ENCODE results near the gene FAM13C. TPM values are rescaled to one million over a fixed set of nuclear protein-coding genes. Genes with fewer than 3 reads are reported as not detected.

The FAM13C gene
- polyA plus RNA-seq, 2 of the 4 experiments (the other 2 are of a cell fraction) = not detected

GRCh38 chr10:59340285-59340684 lies 22.1 kb downstream of the FAM13C start:
- 17% methylated on average over 1 of the region's 1 CpG for WGBS (ENCODE audit: missing lambda C conversion rate)
- Histone ChIP-seq H3K27ac (no peak overlapping the region), H3K4me2 (no peak overlapping the region), H3K9me3 (no peaks in the 10 kb centered on the region), H3K4me1 (0 out of 3 replicates have a peak, but pooled peaks cover 5% of the 10 kb centered on the region), H3K4me3 (no peak overlapping the region)
- FAIRE-seq (no peak), DNase-seq (ENCODE audit: low read depth in 1 of 2, low spot score in 1 of 2) (no peak), ATAC-seq (no peak)
- ChIA-PET POLR2A (no interaction called here), CTCF (no interaction called here)
- TF ChIP-seq HOXA7 (CRISPR knock-in tag; IDR thresholded peaks at IDR 0.05) (no peak), MAZ (IDR thresholded peaks at IDR 0.05; ENCODE audit: borderline replicate concordance, low read depth, low read length) (no peak), RAD21 (conservative IDR thresholded peaks at IDR 0.05 in 1 of 2, IDR thresholded peaks at IDR 0.05 in 1 of 2) (no peak), FOSL2 (IDR thresholded peaks at IDR 0.05) (no peak), FOSL2 (CRISPR knock-in tag; IDR thresholded peaks at IDR 0.05) (no peak), MYC (IDR thresholded peaks at IDR 0.05; ENCODE audit: borderline replicate concordance, low read length) (no peak), CEBPB (IDR thresholded peaks at IDR 0.05) (no peak), HES2 (IDR thresholded peaks at IDR 0.05) (no peak), REST (IDR thresholded peaks at IDR 0.05) (no peak), CHD2 (IDR thresholded peaks at IDR 0.05; ENCODE audit: low read length, partially characterized antibody) (no peak), CTCF (IDR thresholded peaks at IDR 0.05) (no peak), ATOH8 (CRISPR knock-in tag; IDR thresholded peaks at IDR 0.05; ENCODE audit: low read depth) (no peak), HEYL (CRISPR knock-in tag; IDR thresholded peaks at IDR 0.05) (no peak), EP300 (IDR thresholded peaks at IDR 0.05) (no peak), POLR2A (IDR thresholded peaks at IDR 0.05; ENCODE audit: low read length) (no peak), NPAS2 (CRISPR knock-in tag; IDR thresholded peaks at IDR 0.05; ENCODE audit: borderline replicate concordance) (no peak), SMC3 (IDR thresholded peaks at IDR 0.05) (no peak), BCL3 (IDR thresholded peaks at IDR 0.05) (no peak), MAFK (IDR thresholded peaks at IDR 0.05; ENCODE audit: partially characterized antibody) (no peak)

- Histone ChIP-seq H3K27ac (no peak overlapping the region), H3K4me2 (no peak overlapping the region), H3K4me3 (no peak overlapping the region), H3K4me1 (0 out of 3 replicates have a peak, but pooled peaks cover 5% of the 10 kb centered on the region), H3K9me3 (no peaks in the 10 kb centered on the region)
- ATAC-seq (no peak), FAIRE-seq (no peak), DNase-seq (ENCODE audit: low read depth in 1 of 2, low spot score in 1 of 2) (no peak)
- TF ChIP-seq HES2 (IDR thresholded peaks at IDR 0.05) (no peak), ZFP36 (IDR thresholded peaks at IDR 0.05; ENCODE audit: borderline replicate concordance, partially characterized antibody) (no peak), POLR2AphosphoS2 (conservative IDR thresholded peaks at IDR 0.05; ENCODE audit: low read length) (no peak), MAZ (IDR thresholded peaks at IDR 0.05; ENCODE audit: borderline replicate concordance, low read depth, low read length) (no peak), MYC (IDR thresholded peaks at IDR 0.05; ENCODE audit: borderline replicate concordance, low read length) (no peak), HMGXB4 (CRISPR knock-in tag; IDR thresholded peaks at IDR 0.05; ENCODE audit: borderline replicate concordance) (no peak), NPAS2 (CRISPR knock-in tag; IDR thresholded peaks at IDR 0.05; ENCODE audit: borderline replicate concordance) (no peak), RNF2 (IDR thresholded peaks at IDR 0.05; ENCODE audit: borderline replicate concordance, low read depth) (no peak), RFX5 (IDR thresholded peaks at IDR 0.05) (no peak)
- POLR2A ChIA-PET = no interaction called here
- WGBS (ENCODE audit: missing lambda C conversion rate) = 12% methylated on average over 1 of the region's 1 CpG
- CTCF ChIA-PET = interaction anchor here (1.0 kb wide), 1 partner anchor 9 kb away, joined by 3 read pairs; no protein-coding TSS in a partner anchor
Observed at GRCh38 chr10:59339351-59339750, 23.0 kb downstream of the FAM13C start.
